ENCODE measurements around the gene CDK4. TPM values are rescaled to one million over a fixed set of nuclear protein-coding genes. Genes with fewer than 3 reads are reported as not detected.

CDK4 gene
- total RNA-seq, 3 donors from 2014 or later = 41.4 to 62.7 (median 60.2) TPM

DNA sequence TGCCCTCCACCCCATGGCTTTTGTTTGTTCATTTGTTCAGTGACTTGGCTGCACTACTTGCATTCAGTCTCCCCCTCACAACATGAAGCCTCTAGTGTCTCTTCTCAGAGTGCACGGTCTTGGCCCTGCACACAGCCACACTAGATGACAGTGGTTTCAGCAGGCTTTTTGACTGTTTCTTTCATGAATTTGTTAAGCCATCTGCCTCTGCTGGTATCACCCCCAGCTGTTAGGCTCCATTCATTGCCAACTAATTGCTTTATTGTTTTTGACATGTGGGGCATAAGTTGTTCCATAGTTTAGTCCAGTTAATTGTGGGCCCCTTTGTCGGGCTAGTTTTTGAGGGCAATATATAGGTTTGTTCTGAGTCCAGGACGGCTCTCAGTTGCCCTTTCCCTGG is 39.4 kb downstream of the CDK4 start:
- intact Hi-C loops (cut with DNase I, micrococcal nuclease) = no loop called here
- Histone ChIP-seq H3K4me1 (ENCODE audit: low read depth) (no peaks in the 10 kb centered on the region), H3K9me3 (no peaks in the 10 kb centered on the region), H3K4me3 (no peak overlapping the region), H3K36me3 (ENCODE audit: low read depth) (no peaks in the 10 kb centered on the region)
- TF ChIP-seq, protein P1, sequence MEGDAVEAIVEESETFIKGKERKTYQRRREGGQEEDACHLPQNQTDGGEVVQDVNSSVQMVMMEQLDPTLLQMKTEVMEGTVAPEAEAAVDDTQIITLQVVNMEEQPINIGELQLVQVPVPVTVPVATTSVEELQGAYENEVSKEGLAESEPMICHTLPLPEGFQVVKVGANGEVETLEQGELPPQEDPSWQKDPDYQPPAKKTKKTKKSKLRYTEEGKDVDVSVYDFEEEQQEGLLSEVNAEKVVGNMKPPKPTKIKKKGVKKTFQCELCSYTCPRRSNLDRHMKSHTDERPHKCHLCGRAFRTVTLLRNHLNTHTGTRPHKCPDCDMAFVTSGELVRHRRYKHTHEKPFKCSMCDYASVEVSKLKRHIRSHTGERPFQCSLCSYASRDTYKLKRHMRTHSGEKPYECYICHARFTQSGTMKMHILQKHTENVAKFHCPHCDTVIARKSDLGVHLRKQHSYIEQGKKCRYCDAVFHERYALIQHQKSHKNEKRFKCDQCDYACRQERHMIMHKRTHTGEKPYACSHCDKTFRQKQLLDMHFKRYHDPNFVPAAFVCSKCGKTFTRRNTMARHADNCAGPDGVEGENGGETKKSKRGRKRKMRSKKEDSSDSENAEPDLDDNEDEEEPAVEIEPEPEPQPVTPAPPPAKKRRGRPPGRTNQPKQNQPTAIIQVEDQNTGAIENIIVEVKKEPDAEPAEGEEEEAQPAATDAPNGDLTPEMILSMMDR (IDR thresholded peaks at IDR 0.05) = no peak
- DNase-seq = no peak
- ATAC-seq = no peak

DNA sequence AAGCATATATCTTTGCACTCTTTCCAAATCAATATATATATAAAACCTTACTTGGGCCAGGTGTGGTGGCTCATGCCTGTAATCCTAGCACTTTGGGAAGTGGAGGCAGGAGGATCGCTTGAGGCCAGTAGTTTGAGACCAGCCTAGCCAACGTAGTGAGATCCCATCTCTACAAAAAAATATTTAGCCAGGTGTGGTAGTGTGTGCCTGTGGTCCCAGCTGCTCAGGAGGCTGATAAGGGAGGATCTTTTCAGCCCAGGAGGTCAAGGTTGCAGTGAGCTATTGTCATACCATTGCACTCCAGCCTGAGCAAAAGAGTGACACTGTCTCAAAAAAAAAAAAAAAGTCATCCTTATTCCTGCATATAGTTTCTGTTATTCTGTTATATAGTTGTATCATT is 43.8 kb downstream of the CDK4 start:
- Histone ChIP-seq H3K4me1 (ENCODE audit: low read depth) (no peaks in the 10 kb centered on the region), H3K4me3 (no peak overlapping the region), H3K9me3 (peaks cover 8% of the 10 kb centered on the region), H3K36me3 (ENCODE audit: low read depth) (no peaks in the 10 kb centered on the region)
- TF ChIP-seq, protein P1 (IDR thresholded peaks at IDR 0.05) = no peak
- intact Hi-C loops (cut with DNase I, micrococcal nuclease) = no loop called here
- ATAC-seq (no peak), DNase-seq (no peak)

DNA sequence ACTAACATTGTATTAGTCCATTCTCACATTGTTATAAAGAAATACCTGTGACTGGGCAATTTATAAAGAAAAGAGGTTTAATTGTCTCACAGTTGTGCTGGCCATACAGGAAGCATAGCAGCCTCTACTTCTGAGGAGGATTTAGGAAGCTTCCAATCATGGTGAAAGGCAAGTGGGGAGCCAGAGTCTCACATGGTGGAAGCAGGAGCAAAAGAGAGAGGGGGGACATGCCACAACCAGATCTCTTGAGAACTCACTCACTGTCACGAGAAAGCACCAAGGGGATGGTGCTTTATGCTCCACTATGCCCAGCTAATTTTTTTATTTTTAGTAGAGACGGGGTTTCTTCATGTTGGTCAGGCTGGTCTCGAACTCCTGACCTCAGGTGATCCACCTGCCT is 44.9 kb downstream of the CDK4 start:
- intact Hi-C loops (cut with DNase I, micrococcal nuclease) = no loop called here
- TF ChIP-seq, protein P1 (IDR thresholded peaks at IDR 0.05) = no peak
- Histone ChIP-seq H3K4me1 (ENCODE audit: low read depth) (no peaks in the 10 kb centered on the region), H3K36me3 (ENCODE audit: low read depth) (no peaks in the 10 kb centered on the region), H3K4me3 (no peak overlapping the region), H3K9me3 (peaks cover 8% of the 10 kb centered on the region)
- ATAC-seq (no peak), DNase-seq (no peak)

DNA sequence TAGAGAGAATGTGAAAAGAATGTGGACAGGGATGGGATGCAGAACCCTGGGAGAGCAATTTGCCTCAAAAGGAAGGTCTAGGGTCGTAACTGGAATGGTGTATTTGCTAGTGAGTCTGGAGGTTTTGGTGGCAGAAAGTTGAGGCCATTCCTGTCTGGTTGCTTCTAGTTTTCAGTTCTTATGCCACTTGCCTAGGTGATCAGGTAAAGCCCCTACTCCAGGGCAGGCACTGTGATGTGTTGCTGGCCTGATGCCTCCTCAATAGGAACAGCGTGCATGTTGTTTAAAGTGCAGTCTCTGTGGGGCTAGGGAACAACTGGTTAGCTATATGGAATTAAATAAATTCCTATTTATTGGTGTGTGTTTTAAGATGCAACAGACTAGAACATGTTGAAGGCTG is 51.8 kb downstream of the CDK4 start:
- H3K4me3 ChIP-seq = no peak overlapping the region
- intact Hi-C loops (cut with DNase I, micrococcal nuclease) = no loop called here
- no peaks in the 10 kb centered on the region for H3K36me3 ChIP-seq (ENCODE audit: low read depth)

DNA sequence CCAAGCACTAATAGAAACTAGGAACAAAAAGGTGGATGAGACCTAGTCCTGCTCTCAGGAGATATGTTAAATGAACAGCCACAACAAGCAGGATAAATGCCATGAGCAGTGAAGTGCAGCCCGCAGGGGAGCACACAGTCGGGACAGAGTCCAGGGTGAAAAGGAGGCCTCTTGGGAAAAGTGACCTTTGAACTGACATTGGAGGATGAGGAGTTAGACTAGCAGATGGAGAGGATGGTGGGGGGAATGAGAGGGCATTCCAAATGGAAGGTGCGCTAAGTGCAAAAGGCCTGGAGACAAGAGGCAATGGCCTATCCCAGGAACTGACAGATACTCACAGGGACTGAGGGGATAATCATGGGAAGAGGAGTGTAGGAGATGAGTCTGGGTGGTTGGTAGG is 53.7 kb downstream of the CDK4 start:
- Histone ChIP-seq H3K36me3 (ENCODE audit: low read depth) (peaks cover 5% of the 10 kb centered on the region), H3K4me3 (no peak overlapping the region), H3K4me1 (ENCODE audit: low read depth) (peaks cover 9% of the 10 kb centered on the region), H3K9me3 (peaks cover under 1% of the 10 kb centered on the region)
- DNase-seq (no peak), ATAC-seq (no peak)
- intact Hi-C loops (cut with DNase I, micrococcal nuclease) = no loop called here
- TF ChIP-seq, protein P1 (IDR thresholded peaks at IDR 0.05) = no peak

More for the DNA sequence above, 51.8 kb downstream of the CDK4 start:
- DNase-seq = no peak
- TF ChIP-seq, protein P1 (IDR thresholded peaks at IDR 0.05) = no peak
- Histone ChIP-seq H3K9me3 (peaks cover 8% of the 10 kb centered on the region), H3K4me1 (ENCODE audit: low read depth) (peaks cover 1% of the 10 kb centered on the region)
- no peak for ATAC-seq

Small RNA genes lying within 50 kb of the gene (microRNA-seq; reads per million reads assigned to microRNA genes)
- not detected for gene MIR6759

Other genes with a start within 250 kb of the CDK4 start
- 10 to 100 TPM; 14.1 to 36.4 (median 19.1) TPM for gene DDIT3, start 231.8 kb downstream of the CDK4 start, total RNA-seq
- 100 to 1,000 TPM; 116 to 137 (median 120) TPM for gene MBD6, start 229.5 kb downstream of the CDK4 start, total RNA-seq
- 100 to 1,000 TPM; 138 to 140 (median 140) TPM for gene DCTN2, start 205.1 kb downstream of the CDK4 start, total RNA-seq
- gene KIF5A, start 202.3 kb downstream of the CDK4 start, total RNA-seq = 1 to 10 TPM in 2 of 3 donors, under 1 TPM in 1; 0.61 to 9.1 (median 1.2) TPM
- gene PIP4K2C, start 161.1 kb downstream of the CDK4 start, total RNA-seq = 10 to 100 TPM; 39.0 to 55.5 (median 54.2) TPM
- 10 to 100 TPM in 1 of 3 donors, 1 to 10 TPM in 2; 4.3 to 65.5 (median 7.0) TPM for gene DTX3, start 147.5 kb downstream of the CDK4 start, total RNA-seq
- 100 to 1,000 TPM in 1 of 3 donors, 10 to 100 TPM in 1, 1 to 10 TPM in 1; 5.0 to 129 (median 11.0) TPM for gene ARHGEF25, start 140.9 kb downstream of the CDK4 start, total RNA-seq
- 1 to 10 TPM in 1 of 3 donors, under 1 TPM in 2; 0.64 to 2.2 (median 0.65) TPM for gene B4GALNT1, start 119.1 kb downstream of the CDK4 start, total RNA-seq
- gene OS9, start 58.2 kb downstream of the CDK4 start, total RNA-seq = 100 to 1,000 TPM; 230 to 282 (median 282) TPM
- gene AGAP2, start 13.6 kb downstream of the CDK4 start, total RNA-seq = 1 to 10 TPM; 1.3 to 2.7 (median 2.2) TPM
- 10 to 100 TPM; 29.2 to 39.8 (median 30.5) TPM for gene TSPAN31, start 7.3 kb downstream of the CDK4 start, total RNA-seq
- gene MARCHF9, start 2.8 kb upstream of the CDK4 start, total RNA-seq = 10 to 100 TPM; 10.5 to 15.1 (median 11.7) TPM
- gene CYP27B1, start 14.8 kb upstream of the CDK4 start, total RNA-seq = 1 to 10 TPM; 1.2 to 2.1 (median 1.4) TPM
- 10 to 100 TPM; 10.1 to 15.3 (median 10.6) TPM for gene METTL1, start 19.8 kb upstream of the CDK4 start, total RNA-seq
- 1 to 10 TPM; 5.3 to 7.3 (median 6.2) TPM for gene EEF1AKMT3, start 20.3 kb upstream of the CDK4 start, total RNA-seq
- 10 to 100 TPM; 26.1 to 32.9 (median 29.0) TPM for gene TSFM, start 30.5 kb upstream of the CDK4 start, total RNA-seq
- 10 to 100 TPM; 12.2 to 13.6 (median 13.3) TPM for gene AVIL, start 66.4 kb upstream of the CDK4 start, total RNA-seq
- 100 to 1,000 TPM; 220 to 339 (median 256) TPM for gene CTDSP2, start 94.4 kb upstream of the CDK4 start, total RNA-seq
- 10 to 100 TPM; 13.7 to 19.0 (median 15.3) TPM for gene ATP23, start 189.3 kb upstream of the CDK4 start, total RNA-seq

Data from mucosa of descending colon (tissue), 3 donors.